Vein endothelial cell (primary cell): ENCODE results near the gene POLR3GL. TPM values are rescaled to one million over a fixed set of nuclear protein-coding genes. Genes with fewer than 3 reads are reported as not detected.

ENCODE experiments used
- total RNA-seq: library from RNA; depleted of rRNA; stranded (reverse); fragments of >200 nt; gene quantifications from 2 replicates; pipeline ENCODE4 v1.2.3, GENCODE V29; 2012

The POLR3GL gene, protein sequence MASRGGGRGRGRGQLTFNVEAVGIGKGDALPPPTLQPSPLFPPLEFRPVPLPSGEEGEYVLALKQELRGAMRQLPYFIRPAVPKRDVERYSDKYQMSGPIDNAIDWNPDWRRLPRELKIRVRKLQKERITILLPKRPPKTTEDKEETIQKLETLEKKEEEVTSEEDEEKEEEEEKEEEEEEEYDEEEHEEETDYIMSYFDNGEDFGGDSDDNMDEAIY
- total RNA-seq, result 8.1 and 10.8 TPM in 2 replicates

DNA sequence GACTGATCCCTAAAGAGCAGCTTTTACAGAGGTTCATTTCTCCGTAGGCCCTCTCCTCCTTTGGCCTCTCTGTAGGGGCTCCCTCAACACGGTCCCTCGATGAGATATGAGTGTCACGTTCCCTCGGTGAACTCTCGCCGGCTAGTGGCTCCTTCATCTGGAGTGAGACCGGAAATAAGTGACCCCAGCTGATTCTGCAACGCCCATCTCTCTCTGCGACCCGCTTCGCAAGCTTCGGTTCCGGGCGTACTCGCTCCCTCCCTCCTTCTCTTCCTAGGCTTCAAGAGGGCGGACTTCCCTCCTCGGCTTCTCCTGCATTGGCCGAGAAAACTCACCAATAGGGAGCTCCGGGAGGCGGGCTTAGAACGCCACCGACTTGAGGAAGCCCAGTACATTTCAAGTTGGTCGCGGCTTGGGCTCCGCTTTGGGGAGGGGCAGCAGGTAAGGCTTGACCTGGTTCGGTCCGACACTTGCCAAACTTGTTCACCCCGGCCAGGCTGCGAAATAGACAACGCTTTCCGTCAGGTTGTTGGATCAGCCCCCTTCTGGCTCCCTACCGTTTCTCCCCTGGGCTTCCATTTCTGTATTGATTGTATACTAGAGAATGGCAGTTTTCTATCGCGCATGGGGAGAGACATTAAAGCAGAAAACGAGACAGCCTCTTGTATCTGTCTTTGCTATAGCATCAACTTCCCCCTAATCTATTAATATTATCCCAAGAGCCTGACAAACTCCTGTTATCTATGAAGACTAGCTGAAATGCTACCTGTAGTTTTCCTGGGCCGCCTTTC is at the start of gene POLR3GL, which contains the start of gene ANKRD34A:
Gene POLR3GL (plus strand): TSS at position 363 of the 791 bp plus-strand sequence. CDS start 10,176 bp downstream, outside the sequence.
Gene ANKRD34A (minus strand): TSS at position 248 of the 791 bp plus-strand sequence. CDS start 2,816 bp downstream, outside the sequence.

DNA sequence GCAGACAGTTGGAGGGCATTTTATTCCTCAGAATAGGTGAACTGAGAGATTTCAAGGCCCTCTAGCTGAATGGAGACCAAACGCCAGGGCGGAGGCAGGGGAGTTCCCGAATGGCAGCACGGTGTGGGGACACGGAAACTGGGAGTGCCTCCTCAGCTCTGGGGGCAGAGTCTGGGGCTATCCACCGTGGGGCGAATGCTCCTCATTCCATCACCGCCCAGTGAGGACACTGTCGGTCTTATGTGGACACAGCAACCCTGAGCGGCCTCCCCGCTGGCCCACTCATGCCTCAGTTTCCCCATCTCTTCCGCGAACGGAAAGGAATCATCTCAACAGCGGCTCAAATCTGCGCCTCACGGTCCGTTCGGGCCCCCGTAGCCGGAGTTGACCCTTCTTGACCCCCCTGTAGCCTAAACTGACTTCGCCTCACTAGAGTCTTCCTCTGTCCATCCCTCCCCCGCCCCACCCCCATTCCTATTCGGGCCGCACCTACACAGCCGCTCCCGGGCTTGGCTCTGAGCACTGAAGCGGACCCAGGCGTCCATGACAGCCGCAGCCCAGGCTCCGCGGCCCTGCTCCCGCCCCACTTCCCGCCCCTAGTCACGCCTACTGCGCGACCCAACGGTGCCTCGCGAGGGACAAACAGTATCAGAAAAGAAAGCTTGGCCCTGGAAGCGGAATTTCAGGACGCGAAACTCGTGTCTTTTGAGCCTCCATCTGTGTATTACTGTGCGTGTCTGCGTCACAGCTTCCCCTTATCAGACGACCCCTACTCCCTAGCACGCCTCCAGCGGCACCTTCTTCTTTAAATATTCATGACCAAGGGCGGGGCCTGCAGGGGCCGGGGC is 46.1 kb upstream of the POLR3GL start, which contains the start of gene PEX11B:
Gene PEX11B (minus strand): TSS at position 574 of the 848 bp plus-strand sequence. CDS start 29 bp downstream, at position 545.

DNA sequence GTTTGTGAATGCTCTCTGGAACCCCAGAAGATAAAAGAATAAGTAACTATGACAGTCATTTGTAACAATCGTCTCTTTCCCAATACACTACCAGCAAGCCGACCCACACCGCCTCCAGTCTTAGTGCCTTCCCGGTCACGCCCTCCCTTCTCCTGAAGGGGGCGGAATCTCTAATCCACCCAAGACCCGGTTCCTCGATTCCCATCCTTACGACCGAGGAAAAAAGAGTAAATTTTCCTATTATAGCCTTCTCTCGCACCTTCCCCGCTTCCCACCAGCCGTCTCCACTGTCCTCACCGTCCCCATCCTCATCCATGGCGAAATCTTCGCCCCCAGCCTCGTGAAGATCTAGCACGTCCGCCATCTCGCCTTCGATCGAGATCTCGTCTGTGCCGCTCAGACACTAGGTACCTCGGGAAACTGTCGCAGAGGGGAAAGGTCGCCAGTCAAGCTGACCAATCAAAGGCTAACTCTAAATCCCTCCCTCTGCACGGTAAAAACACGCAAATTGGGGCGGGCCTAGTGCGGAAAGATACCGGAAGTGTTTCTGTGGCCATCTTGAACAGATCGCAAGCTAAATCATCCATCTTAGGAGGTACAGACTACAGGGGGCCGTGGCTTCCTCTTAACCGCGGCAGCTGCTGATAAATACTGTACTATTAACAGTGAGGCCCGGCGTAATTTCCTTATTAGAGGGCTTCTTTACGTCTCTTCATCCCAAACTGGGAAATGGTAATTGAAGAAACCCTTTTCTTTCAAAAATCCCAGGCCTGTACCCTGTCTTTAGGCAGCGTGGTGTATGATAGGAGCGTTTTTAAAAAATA is 37.2 kb upstream of the POLR3GL start, which contains the start of gene RBM8A:
Gene RBM8A (minus strand): TSS at position 422 of the 824 bp plus-strand sequence. CDS start 58 bp downstream, at position 364.

DNA sequence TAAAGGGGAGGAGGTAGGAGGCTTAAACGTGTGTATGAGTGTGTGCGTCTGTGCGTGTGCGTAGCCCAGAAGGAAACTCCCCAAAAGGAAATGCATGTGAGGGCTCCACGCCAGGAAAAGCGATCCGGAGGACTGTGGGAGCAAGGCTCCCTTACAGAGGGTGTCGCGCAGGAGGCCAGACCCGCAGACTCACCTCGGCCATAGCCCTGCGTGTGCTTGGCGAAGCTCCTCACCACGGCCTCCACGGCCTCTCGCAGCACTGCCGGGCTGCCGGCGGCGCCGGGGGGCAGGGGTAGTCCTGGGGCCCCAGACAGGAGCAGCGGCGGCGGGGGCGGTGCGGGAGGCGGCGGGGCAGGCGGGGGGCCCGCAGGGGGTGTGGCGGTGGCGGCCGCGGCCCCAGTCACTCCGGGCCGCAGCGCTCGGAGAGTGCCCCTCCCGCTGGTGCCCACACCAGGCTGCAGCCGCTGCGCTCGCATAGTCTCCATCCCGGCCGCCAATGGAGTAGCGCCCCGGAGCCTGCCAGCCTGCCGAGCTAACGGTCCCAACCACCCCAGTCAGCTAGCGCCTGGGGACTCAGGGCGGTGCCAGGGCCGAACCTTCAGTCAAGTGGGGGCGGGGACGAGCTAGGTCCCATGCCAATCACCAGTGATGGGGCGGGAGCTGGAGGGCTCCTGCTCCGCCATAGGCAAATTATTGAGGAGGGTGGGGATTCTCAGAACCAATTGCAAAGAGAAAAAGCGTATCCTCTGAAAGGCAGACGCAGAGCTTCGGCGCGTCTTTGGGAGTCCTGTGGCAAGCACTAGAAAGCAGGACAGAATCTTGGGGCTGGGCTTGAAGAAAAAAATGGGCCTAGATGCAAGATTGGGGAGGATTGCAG is 6.8 kb upstream of the POLR3GL start, which contains the start of gene LIX1L:
Gene LIX1L (minus strand): TSS at position 575 of the 877 bp plus-strand sequence. CDS start 90 bp downstream, at position 485.

DNA sequence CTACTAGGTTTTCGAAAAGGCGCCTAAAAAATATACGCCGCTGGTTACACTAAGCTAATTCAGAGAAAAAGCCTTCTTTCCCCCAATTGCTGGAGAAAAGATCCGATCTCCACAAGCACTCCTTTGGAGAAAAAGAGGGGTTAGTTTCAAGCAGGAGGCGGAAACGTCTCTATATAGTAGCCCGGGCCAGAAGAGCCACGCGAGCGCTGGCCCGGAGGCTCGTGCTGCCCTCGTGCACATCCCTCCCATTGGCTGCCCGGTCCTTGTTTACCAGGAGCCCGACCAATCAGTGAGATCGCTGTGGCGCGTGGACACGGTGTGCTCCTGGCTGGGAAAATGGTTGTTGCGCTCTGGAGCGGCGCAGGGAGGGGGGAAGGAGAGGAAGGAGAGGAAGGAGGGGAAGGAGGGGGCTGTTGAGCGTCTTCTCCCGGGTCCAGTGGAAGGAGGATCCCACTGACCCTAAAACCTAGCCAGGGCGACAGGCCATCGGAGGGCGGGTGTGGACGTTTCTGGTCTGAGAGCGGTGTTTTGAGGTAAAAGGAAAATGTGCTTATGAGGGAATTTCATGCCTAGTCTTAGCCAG is 32.0 kb downstream of the POLR3GL start, which contains the start of gene TXNIP:
Gene TXNIP (minus strand): TSS at position 147 of the 583 bp plus-strand sequence. CDS start 313 bp downstream, outside the sequence.

DNA sequence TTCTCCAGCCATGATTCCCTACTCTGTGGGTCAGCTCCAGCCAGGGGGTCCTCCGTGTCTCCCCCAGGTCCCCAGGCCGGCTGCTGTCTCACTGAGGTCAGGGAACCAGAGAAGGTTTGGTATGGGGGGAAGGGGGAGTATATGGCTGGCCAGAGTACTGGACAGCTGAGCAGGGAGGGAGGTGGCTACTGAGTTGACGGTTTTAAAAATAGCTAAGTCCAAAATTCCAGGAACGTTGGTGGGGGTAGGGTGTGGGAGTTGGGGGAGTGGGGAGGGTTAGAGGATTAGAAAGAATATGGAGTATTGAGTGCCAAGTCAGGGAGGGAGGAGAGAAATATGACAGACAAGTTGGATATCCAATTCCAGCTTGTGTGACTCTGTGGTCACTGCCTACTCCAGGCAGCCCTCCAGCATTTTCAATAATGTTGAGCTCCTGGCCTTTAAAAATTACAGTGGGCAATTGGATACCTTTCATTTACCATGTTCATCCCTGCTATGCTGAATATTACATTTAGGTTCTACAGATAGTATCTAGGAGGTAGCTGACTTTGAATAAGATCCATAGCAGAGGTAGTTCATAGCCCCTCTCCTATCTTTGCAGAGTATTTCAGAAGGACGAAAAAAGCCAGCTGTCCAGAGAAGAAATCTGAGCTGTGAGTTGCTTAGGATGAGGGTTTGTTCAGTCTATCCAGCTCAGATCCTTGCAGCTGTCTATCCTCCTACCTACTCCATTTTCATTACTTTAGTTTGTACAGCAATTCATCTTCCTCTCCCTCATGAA is 57.3 kb downstream of the POLR3GL start, which contains the start of gene HJV:
Gene HJV (minus strand): TSS at position 114 of the 781 bp plus-strand sequence. CDS start 1,504 bp downstream, outside the sequence.

Other genes starting within 250 kb of the POLR3GL start
- not detected in 2 replicates for gene CD160, start 245.2 kb upstream of the POLR3GL start, total RNA-seq
- 18.0 and 20.3 TPM in 2 replicates for gene RNF115, start 140.6 kb upstream of the POLR3GL start, total RNA-seq
- gene POLR3C, start 140.5 kb upstream of the POLR3GL start, total RNA-seq, result 48.3 and 56.2 TPM in 2 replicates
- gene NUDT17, start 119.1 kb upstream of the POLR3GL start, total RNA-seq, result 2.6 and 3.7 TPM in 2 replicates
- gene PIAS3, start 105.6 kb upstream of the POLR3GL start, total RNA-seq, result 18.3 and 19.6 TPM in 2 replicates
- under 0.01 and 0.10 TPM in 2 replicates for gene ANKRD35, start 78.8 kb upstream of the POLR3GL start, total RNA-seq
- 40.2 and 51.3 TPM in 2 replicates for gene ITGA10, start 54.6 kb upstream of the POLR3GL start, total RNA-seq
- 22.5 and 28.1 TPM in 2 replicates for gene PEX11B, start 46.0 kb upstream of the POLR3GL start, total RNA-seq
- 92.4 and 142 TPM in 2 replicates for gene RBM8A, start 37.2 kb upstream of the POLR3GL start, total RNA-seq
- 51.5 and 52.3 TPM in 2 replicates for gene LIX1L, start 6.7 kb upstream of the POLR3GL start, total RNA-seq
- 0.19 and 0.33 TPM in 2 replicates for gene ANKRD34A, start 115 bp upstream of the POLR3GL start, total RNA-seq
- gene TXNIP, start 31.9 kb downstream of the POLR3GL start, total RNA-seq, result 12.9 and 62.1 TPM in 2 replicates
- gene HJV, start 57.0 kb downstream of the POLR3GL start, total RNA-seq, result not detected in 2 replicates
- gene NBPF10, start 180.1 kb downstream of the POLR3GL start, total RNA-seq, result 0.38 and 0.98 TPM in 2 replicates